ENCODE data around the gene SUSD3.

DNA sequence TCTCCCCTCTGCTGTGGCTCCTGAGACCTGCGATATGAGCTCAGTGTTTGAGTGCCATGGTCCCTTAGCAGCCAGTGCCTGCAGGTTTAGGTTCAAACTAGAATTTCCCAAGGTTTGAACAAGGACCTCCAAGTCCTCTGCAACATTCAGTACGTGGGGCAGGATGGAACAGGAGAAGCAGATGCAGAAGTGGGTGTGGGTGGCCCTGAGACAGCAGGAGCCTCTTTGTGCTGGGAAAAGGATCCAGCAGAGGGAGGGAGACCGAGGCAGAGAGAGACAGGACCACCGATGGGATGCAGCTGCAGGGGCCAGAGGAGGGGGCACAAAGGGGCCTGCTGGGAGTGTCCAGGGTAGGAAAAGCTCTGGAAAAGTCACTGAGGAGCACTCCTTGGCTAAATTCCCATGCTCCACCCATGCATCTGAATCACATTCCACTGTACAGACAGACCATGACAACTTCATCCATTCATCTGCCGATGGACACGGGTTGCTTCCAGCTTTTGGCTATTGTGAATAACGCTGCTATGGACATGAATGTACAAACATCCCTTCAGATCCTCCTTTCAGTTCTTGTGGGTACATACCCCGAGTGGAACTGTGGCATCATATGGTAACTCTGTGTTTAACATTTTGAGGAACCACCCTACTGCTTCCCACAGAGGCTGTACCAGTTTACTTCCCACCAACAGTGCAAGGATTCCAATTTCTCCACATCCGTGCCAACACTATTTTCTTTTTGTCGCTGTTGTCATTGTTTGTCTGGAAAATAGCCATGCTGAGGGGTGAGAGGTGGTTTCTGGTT, 26.7 kb upstream of the SUSD3 start:
- TF ChIP-seq, protein P1, sequence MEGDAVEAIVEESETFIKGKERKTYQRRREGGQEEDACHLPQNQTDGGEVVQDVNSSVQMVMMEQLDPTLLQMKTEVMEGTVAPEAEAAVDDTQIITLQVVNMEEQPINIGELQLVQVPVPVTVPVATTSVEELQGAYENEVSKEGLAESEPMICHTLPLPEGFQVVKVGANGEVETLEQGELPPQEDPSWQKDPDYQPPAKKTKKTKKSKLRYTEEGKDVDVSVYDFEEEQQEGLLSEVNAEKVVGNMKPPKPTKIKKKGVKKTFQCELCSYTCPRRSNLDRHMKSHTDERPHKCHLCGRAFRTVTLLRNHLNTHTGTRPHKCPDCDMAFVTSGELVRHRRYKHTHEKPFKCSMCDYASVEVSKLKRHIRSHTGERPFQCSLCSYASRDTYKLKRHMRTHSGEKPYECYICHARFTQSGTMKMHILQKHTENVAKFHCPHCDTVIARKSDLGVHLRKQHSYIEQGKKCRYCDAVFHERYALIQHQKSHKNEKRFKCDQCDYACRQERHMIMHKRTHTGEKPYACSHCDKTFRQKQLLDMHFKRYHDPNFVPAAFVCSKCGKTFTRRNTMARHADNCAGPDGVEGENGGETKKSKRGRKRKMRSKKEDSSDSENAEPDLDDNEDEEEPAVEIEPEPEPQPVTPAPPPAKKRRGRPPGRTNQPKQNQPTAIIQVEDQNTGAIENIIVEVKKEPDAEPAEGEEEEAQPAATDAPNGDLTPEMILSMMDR (conservative IDR thresholded peaks at IDR 0.05; ENCODE audit: low read depth, low read length), result no peak
- TF ChIP-seq EZH2 (IDR thresholded peaks at IDR 0.05; ENCODE audit: borderline replicate concordance, low read depth, low read length, poor library complexity, severe bottlenecking), result no peak

All from A673 (cell line).